Measurements from ENCODE around the gene DOCK1. TPM values are rescaled to one million over a fixed set of nuclear protein-coding genes. Genes with fewer than 3 reads are reported as not detected.

Gene DOCK1
- total RNA-seq, 3 donors from 2014 or later: 50.4 to 101 (median 69.2) TPM

GRCh38 chr10:127262606-127263005 is 357.4 kb downstream of the DOCK1 start:
- Histone ChIP-seq H3K9me3 (no peaks in the 10 kb centered on the region), H3K36me3 (no peaks in the 10 kb centered on the region), H3K27ac (no peak overlapping the region), H3K4me3 (no peak overlapping the region), H3K27me3 (no peaks in the 10 kb centered on the region), H3K4me1 (no peaks in the 10 kb centered on the region)
- DNase-seq (ENCODE audit: low spot score in 2 of 2): no peak
- no peak for TF ChIP-seq CTCF (IDR thresholded peaks at IDR 0.05)
- no peak for TF ChIP-seq POLR2AphosphoS5 (IDR thresholded peaks at IDR 0.05)
- TF ChIP-seq POLR2A (IDR thresholded peaks at IDR 0.05): no peak
- intact Hi-C loops (cut with DNase I; ENCODE audit: low total_unique reads): no loop called here

- intact Hi-C loops (cut with DNase I; ENCODE audit: low total_unique reads): no loop called here
These were observed 360.1 kb downstream of the DOCK1 start for GRCh38 chr10:127265288-127265687.

GRCh38 chr10:127266431-127266830 is 361.2 kb downstream of the DOCK1 start:
- H3K9me3 ChIP-seq: no peaks in the 10 kb centered on the region
- no peak overlapping the region for H3K4me3 ChIP-seq
- H3K27me3 ChIP-seq: no peaks in the 10 kb centered on the region
- H3K36me3 ChIP-seq: no peaks in the 10 kb centered on the region
- no peak overlapping the region for H3K27ac ChIP-seq
- no peak for DNase-seq (ENCODE audit: low spot score in 2 of 2)
- no peaks in the 10 kb centered on the region for H3K4me1 ChIP-seq
- intact Hi-C loops (cut with DNase I; ENCODE audit: low total_unique reads): no loop called here
- TF ChIP-seq POLR2A (IDR thresholded peaks at IDR 0.05): no peak
- TF ChIP-seq POLR2AphosphoS5 (IDR thresholded peaks at IDR 0.05): no peak
- no peak for TF ChIP-seq CTCF (IDR thresholded peaks at IDR 0.05)

More at GRCh38 chr10:127265288-127265687, 360.1 kb downstream of the DOCK1 start:
- H3K9me3 ChIP-seq: no peaks in the 10 kb centered on the region
- H3K36me3 ChIP-seq: no peaks in the 10 kb centered on the region
- TF ChIP-seq POLR2A (IDR thresholded peaks at IDR 0.05): no peak
- H3K4me3 ChIP-seq: no peak overlapping the region
- no peaks in the 10 kb centered on the region for H3K4me1 ChIP-seq
- no peak overlapping the region for H3K27ac ChIP-seq
- H3K27me3 ChIP-seq: no peaks in the 10 kb centered on the region
- DNase-seq (ENCODE audit: low spot score in 2 of 2): no peak

GRCh38 chr10:127267442-127267841 is 362.2 kb downstream of the DOCK1 start:
- no peaks in the 10 kb centered on the region for H3K27me3 ChIP-seq
- H3K27ac ChIP-seq: no peak overlapping the region
- no peak overlapping the region for H3K4me3 ChIP-seq
- DNase-seq (ENCODE audit: low spot score in 2 of 2): no peak
- H3K9me3 ChIP-seq: no peaks in the 10 kb centered on the region
- no peak for TF ChIP-seq CTCF (IDR thresholded peaks at IDR 0.05)
- TF ChIP-seq POLR2A (IDR thresholded peaks at IDR 0.05): no peak
- intact Hi-C loops (cut with DNase I; ENCODE audit: low total_unique reads): no loop called here
- no peaks in the 10 kb centered on the region for H3K36me3 ChIP-seq
- H3K4me1 ChIP-seq: no peaks in the 10 kb centered on the region

GRCh38 chr10:127272076-127272475 is 366.8 kb downstream of the DOCK1 start:
- Histone ChIP-seq H3K9me3 (no peaks in the 10 kb centered on the region), H3K27ac (no peak overlapping the region), H3K4me1 (no peaks in the 10 kb centered on the region), H3K36me3 (no peaks in the 10 kb centered on the region), H3K4me3 (no peak overlapping the region), H3K27me3 (no peaks in the 10 kb centered on the region)
- intact Hi-C loops (cut with DNase I; ENCODE audit: low total_unique reads): no loop called here
- no peak for TF ChIP-seq POLR2A (IDR thresholded peaks at IDR 0.05)
- TF ChIP-seq POLR2AphosphoS5 (IDR thresholded peaks at IDR 0.05): no peak
- no peak for TF ChIP-seq CTCF (IDR thresholded peaks at IDR 0.05)
- no peak for DNase-seq (ENCODE audit: low spot score in 2 of 2)

- H3K4me3 ChIP-seq: no peak overlapping the region
- H3K4me1 ChIP-seq: no peaks in the 10 kb centered on the region
- no peak for DNase-seq (ENCODE audit: low spot score in 2 of 2)
- H3K27me3 ChIP-seq: no peaks in the 10 kb centered on the region
- no peak overlapping the region for H3K27ac ChIP-seq
- H3K36me3 ChIP-seq: no peaks in the 10 kb centered on the region
- no peak for TF ChIP-seq POLR2AphosphoS5 (IDR thresholded peaks at IDR 0.05)
- TF ChIP-seq CTCF (IDR thresholded peaks at IDR 0.05): no peak
- no peak for TF ChIP-seq POLR2A (IDR thresholded peaks at IDR 0.05)
- no peaks in the 10 kb centered on the region for H3K9me3 ChIP-seq
- intact Hi-C loops (cut with DNase I; ENCODE audit: low total_unique reads): no loop called here
These were observed 370.0 kb downstream of the DOCK1 start for GRCh38 chr10:127275272-127275671.

Measured in breast epithelium (tissue), 4 donors.